ENCODE results near the gene LIME1. TPM values are rescaled to one million over a fixed set of nuclear protein-coding genes. Genes with fewer than 3 reads are reported as not detected.

LIME1 gene
- total RNA-seq, 2 experiments from 2014 or later = 75.6 to 76.4 TPM

- ChIA-PET CTCF (ENCODE audit: unreplicated experiment) (no interaction called here), POLR2A (no interaction called here)
- Histone ChIP-seq H3K9me2 (ENCODE audit: insufficient read depth, low read length) (no peaks in the 10 kb centered on the region), H3K79me2 (ENCODE audit: insufficient read depth, low read depth, low read length) (no peaks in the 10 kb centered on the region), H2AFZ (ENCODE audit: low read length) (no peak overlapping the region), H4K20me1 (ENCODE audit: insufficient read depth, low read length) (no peaks in the 10 kb centered on the region), H3K36me3 (ENCODE audit: insufficient read depth, low read length) (no peaks in the 10 kb centered on the region), H3K9me3 (ENCODE audit: low read length) (no peaks in the 10 kb centered on the region), H3K4me2 (ENCODE audit: low read length) (no peak overlapping the region), H3K4me3 (ENCODE audit: low read depth, low read length, poor library complexity, severe bottlenecking) (no peak overlapping the region), H3K4me1 (ENCODE audit: insufficient read depth, low read length, poor library complexity, severe bottlenecking) (peaks cover 7% of the 10 kb centered on the region), H3K27ac (ENCODE audit: low read depth, low read length, poor library complexity, severe bottlenecking) (no peak overlapping the region)
- TF ChIP-seq CTCF (conservative IDR thresholded peaks at IDR 0.05; ENCODE audit: low read length) (no peak), EZH2phosphoT487 (IDR thresholded peaks at IDR 0.05; ENCODE audit: borderline replicate concordance, low read depth, low read length) (no peak)
- DNase-seq (ENCODE audit: low spot score) = no peak
- intact Hi-C loops (cut with micrococcal nuclease; ENCODE audit: unreplicated experiment) = no loop called here
- no TSS peak for BruUV-seq (replicated peaks)
Observed at GRCh38 chr20:63777614-63778013, 41.1 kb downstream of the LIME1 start.

GRCh38 chr20:63778034-63778752, 41.7 kb downstream of the LIME1 start:
- no peaks in the 10 kb centered on the region for H3K36me3 ChIP-seq (ENCODE audit: insufficient read depth, low read length)
- DNase-seq (ENCODE audit: low spot score) = no peak
- intact Hi-C loops (cut with micrococcal nuclease; ENCODE audit: unreplicated experiment) = no loop called here
- no peaks in the 10 kb centered on the region for H3K79me2 ChIP-seq (ENCODE audit: insufficient read depth, low read depth, low read length)
- TF ChIP-seq EZH2phosphoT487 (IDR thresholded peaks at IDR 0.05; ENCODE audit: borderline replicate concordance, low read depth, low read length) (no peak), CTCF (conservative IDR thresholded peaks at IDR 0.05; ENCODE audit: low read length) (no peak)
- ChIA-PET CTCF (ENCODE audit: unreplicated experiment) (interaction anchor here (0.5 kb wide), 1 partner anchor 365 kb away, joined by 3 read pairs; no protein-coding TSS in a partner anchor), POLR2A (no interaction called here)
- no peak overlapping the region for H2AFZ ChIP-seq (ENCODE audit: low read length)
- H3K27ac ChIP-seq (ENCODE audit: low read depth, low read length, poor library complexity, severe bottlenecking) = no peak overlapping the region
- no TSS peak for BruUV-seq (replicated peaks)
- no peaks in the 10 kb centered on the region for H3K9me3 ChIP-seq (ENCODE audit: low read length)
- no peaks in the 10 kb centered on the region for H3K9me2 ChIP-seq (ENCODE audit: insufficient read depth, low read length)
- H3K4me3 ChIP-seq (ENCODE audit: low read depth, low read length, poor library complexity, severe bottlenecking) = no peak overlapping the region
- H3K4me2 ChIP-seq (ENCODE audit: low read length) = no peak overlapping the region
- peaks cover 7% of the 10 kb centered on the region for H3K4me1 ChIP-seq (ENCODE audit: insufficient read depth, low read length, poor library complexity, severe bottlenecking)
- H4K20me1 ChIP-seq (ENCODE audit: insufficient read depth, low read length) = no peaks in the 10 kb centered on the region

- ChIA-PET POLR2A (interaction anchor here (0.7 kb wide), 1 partner anchor 45 kb away, joined by 3 read pairs; no protein-coding TSS in a partner anchor), CTCF (ENCODE audit: unreplicated experiment) (interaction anchor here (0.5 kb wide), 1 partner anchor 365 kb away, joined by 3 read pairs; no protein-coding TSS in a partner anchor)
- peaks cover 7% of the 10 kb centered on the region for H3K4me1 ChIP-seq (ENCODE audit: insufficient read depth, low read length, poor library complexity, severe bottlenecking)
- no peaks in the 10 kb centered on the region for H3K9me2 ChIP-seq (ENCODE audit: insufficient read depth, low read length)
- no peaks in the 10 kb centered on the region for H3K36me3 ChIP-seq (ENCODE audit: insufficient read depth, low read length)
- H3K4me3 ChIP-seq (ENCODE audit: low read depth, low read length, poor library complexity, severe bottlenecking) = no peak overlapping the region
- no TSS peak for BruUV-seq (replicated peaks)
- H3K9me3 ChIP-seq (ENCODE audit: low read length) = no peaks in the 10 kb centered on the region
- H3K4me2 ChIP-seq (ENCODE audit: low read length) = no peak overlapping the region
- TF ChIP-seq CTCF (conservative IDR thresholded peaks at IDR 0.05; ENCODE audit: low read length) (peak; percentile 34; the same call in 1 of the 2 replicates), EZH2phosphoT487 (IDR thresholded peaks at IDR 0.05; ENCODE audit: borderline replicate concordance, low read depth, low read length) (no peak)
- H4K20me1 ChIP-seq (ENCODE audit: insufficient read depth, low read length) = no peaks in the 10 kb centered on the region
- no peak for DNase-seq (ENCODE audit: low spot score)
- H3K79me2 ChIP-seq (ENCODE audit: insufficient read depth, low read depth, low read length) = no peaks in the 10 kb centered on the region
- H3K27ac ChIP-seq (ENCODE audit: low read depth, low read length, poor library complexity, severe bottlenecking) = no peak overlapping the region
- H2AFZ ChIP-seq (ENCODE audit: low read length) = no peak overlapping the region
- intact Hi-C loops (cut with micrococcal nuclease; ENCODE audit: unreplicated experiment) = no loop called here
Observed at GRCh38 chr20:63778857-63779256, 42.4 kb downstream of the LIME1 start.

Measured in OCI-LY7 (cell line).